GM12878 (cell line): Measurements from ENCODE around the gene AKT3. TPM values are rescaled to one million over a fixed set of nuclear protein-coding genes. Genes with fewer than 3 reads are reported as not detected.
A peak's percentile ranks its signal among the peaks of the same experiment; 100 is the strongest.

Experiments used
- ASH2L ChIP-seq: fragments of 300-600, 200-600 bp; sonication (generic); IDR thresholded peaks from 2 replicates; pipeline ENCODE4 v1.6.1; 2017; ENCODE audit warnings: low read depth, mild to moderate bottlenecking, borderline replicate concordance
- ATF3 ChIP-seq: IDR thresholded peaks from 2 replicates; pipeline ENCODE4 v1.6.1; 2011; ENCODE audit warnings: low read depth, mild to moderate bottlenecking, low read length, moderate library complexity, borderline replicate concordance; ENCODE audit errors: extremely low read depth
- CHD1 ChIP-seq: IDR thresholded peaks from 2 replicates; pipeline ENCODE4 v1.6.1; 2012; ENCODE audit warnings: low read depth, low read length, improper control_type of control experiment
- E4F1 ChIP-seq: fragments of 450-650 bp; IDR thresholded peaks from 2 replicates; pipeline ENCODE4 v1.6.1; 2018; ENCODE audit warnings: borderline replicate concordance, mild to moderate bottlenecking; ENCODE audit not compliant: partially characterized antibody
- EZH2 ChIP-seq: IDR thresholded peaks from 2 replicates; pipeline ENCODE4 v1.6.1; 2012; ENCODE audit warnings: low read depth, mild to moderate bottlenecking, control low read depth, inconsistent platforms, low read length, borderline replicate concordance; ENCODE audit not compliant: control insufficient read depth
- IKZF1 ChIP-seq: fragments of 450-650 bp; conservative IDR thresholded peaks from 2 replicates; pipeline ENCODE4 v1.6.1; 2017; ENCODE audit warnings: antibody characterized with exemption, mild to moderate bottlenecking
- MTA3 ChIP-seq: IDR thresholded peaks from 2 replicates; pipeline ENCODE4 v1.6.1; 2012; ENCODE audit warnings: low read length, inconsistent platforms, borderline replicate concordance
- PAX5 ChIP-seq: IDR thresholded peaks from 2 replicates; pipeline ENCODE4 v1.6.1; 2011; ENCODE audit warnings: low read depth, low read length, borderline replicate concordance
- POLR2AphosphoS5 ChIP-seq: IDR thresholded peaks from 2 replicates; pipeline ENCODE4 v1.6.1; 2011; ENCODE audit warnings: mild to moderate bottlenecking, low read length, inconsistent platforms
- PRDM15 ChIP-seq: fragments of 450-650 bp; formaldehyde crosslinking; IDR thresholded peaks from 2 replicates; pipeline ENCODE4 v1.4.0; 2020; ENCODE audit warnings: mild to moderate bottlenecking, moderate library complexity
- RAD21 ChIP-seq: IDR thresholded peaks from 2 replicates; pipeline ENCODE4 v1.6.1; 2011; ENCODE audit warnings: mild to moderate bottlenecking, low read depth, low read length, moderate library complexity; ENCODE audit not compliant: insufficient read depth
- SKIL ChIP-seq: fragments of 450-650 bp; IDR thresholded peaks from 2 replicates; pipeline ENCODE4 v1.6.1; 2017; ENCODE audit warnings: mild to moderate bottlenecking, low read depth, inconsistent platforms; ENCODE audit not compliant: poor library complexity, severe bottlenecking
- SMAD5 ChIP-seq: IDR thresholded peaks from 2 replicates; pipeline ENCODE4 v1.6.1; 2016; ENCODE audit warnings: antibody characterized with exemption, low read depth
- SPI1 ChIP-seq: IDR thresholded peaks from 2 replicates; pipeline ENCODE4 v1.6.1; 2011; ENCODE audit warnings: low read depth, mild to moderate bottlenecking, low read length, moderate library complexity, borderline replicate concordance; ENCODE audit not compliant: insufficient read depth
- TBL1XR1 ChIP-seq: IDR thresholded peaks from 2 replicates; pipeline ENCODE4 v1.6.1; 2012; ENCODE audit warnings: low read depth, low read length, improper control_type of control experiment
- ZBED1 ChIP-seq: IDR thresholded peaks from 2 replicates; pipeline ENCODE4 v1.6.1; 2016; ENCODE audit warnings: borderline replicate concordance
- ZBTB4 ChIP-seq: fragments of 450-650 bp; formaldehyde crosslinking; IDR thresholded peaks from 2 replicates; pipeline ENCODE4 v1.4.0; 2022; ENCODE audit warnings: mild to moderate bottlenecking, moderate library complexity
- polyA plus RNA-seq, 11 experiments: library from polyadenylated mRNA; depleted of rRNA in 4 of 11; unstranded in 6 of 11; stranded (reverse) in 5 of 11; fragments of >200 nt; fragmentation: Nextera tagmentation in 4 of 11; fragmentation: Illumina TruSeq in 1 of 11; extraction: Ambion mirVana in 4 of 11; extraction: Trizol in 1 of 11; gene quantifications; 1 replicate in 1 of 11; 2 replicates in 10 of 11; pipeline versions ENCODE4 v1.2.1 to v1.2.3, GENCODE V29; 2011 to 2016; ENCODE audit warnings: inconsistent platforms in 2 of 11, missing spikeins in 2 of 11, low read depth in 1 of 11
- total RNA-seq, 4 experiments: library from RNA; depleted of rRNA in 3 of 4; stranded (reverse); fragments of >200 nt in 3 of 4; fragmentation: Illumina TruSeq in 1 of 4; extraction: Trizol in 1 of 4; gene quantifications; 2 replicates each; pipeline versions ENCODE4 v1.2.1 to v1.2.3, GENCODE V29; 2013 to 2021

AKT3 gene
- total and polyA plus RNA-seq, 10 of the 15 experiments (the other 5 are each of a cell fraction or from before 2014, with no cell fraction given), result 0.03 to 0.56 (median 0.19) TPM

DNA sequence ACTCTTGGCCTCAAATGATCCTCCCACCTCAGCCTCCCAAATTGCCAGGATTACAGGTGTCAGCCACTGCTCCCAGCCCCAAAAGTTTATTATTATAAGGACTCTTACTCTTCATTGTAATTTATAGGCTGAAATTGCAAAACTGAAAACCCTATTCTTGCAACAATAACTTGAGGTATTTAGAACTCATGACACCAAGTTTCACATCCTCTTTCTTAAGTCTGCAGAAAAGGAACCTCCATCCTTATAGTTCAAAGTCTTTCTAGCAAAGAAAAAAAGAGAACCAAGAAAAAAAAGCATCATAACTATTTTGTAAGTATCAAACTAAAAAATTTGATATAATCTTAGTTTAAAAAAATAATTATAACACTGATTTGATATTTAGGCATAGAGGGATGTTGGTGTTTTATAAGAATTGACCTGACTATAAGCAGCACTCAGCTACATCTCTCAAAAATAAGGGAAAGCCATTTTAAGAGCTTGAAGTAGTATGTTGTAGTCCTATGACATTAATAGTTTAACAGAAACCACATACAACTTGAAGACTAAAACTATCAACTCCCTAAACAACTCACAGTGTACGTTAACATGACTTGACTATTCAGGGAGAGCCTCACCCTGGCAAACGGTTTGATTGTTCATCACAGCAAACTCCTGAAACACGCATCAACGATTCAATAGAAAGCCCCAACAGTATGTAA is 122.4 kb downstream of the AKT3 start (continued):
- TF ChIP-seq E4F1, result no peak
- peak; percentile 64 for TF ChIP-seq SKIL
- TF ChIP-seq CHD1, result no peak
- 0 out of 2 replicates have a peak, but pooled peaks have one; percentile 27 for TF ChIP-seq ASH2L
- TF ChIP-seq IKZF1, result peak; percentile 22; the same call in 1 of the 2 replicates
- TF ChIP-seq SPI1, result peak; percentile 97
- no peak for TF ChIP-seq ZBTB4 (CRISPR knock-in tag)
- TF ChIP-seq ATF3, result no peak
- no peak for TF ChIP-seq PAX5
- no peak for TF ChIP-seq SMAD5
- no peak for TF ChIP-seq PRDM15
- TF ChIP-seq POLR2AphosphoS5, result no peak
- TF ChIP-seq ZBED1, result no peak
- no peak for TF ChIP-seq RAD21
- TF ChIP-seq MTA3, result 0 out of 2 replicates have a peak, but pooled peaks have one; percentile 3
- no peak for TF ChIP-seq EZH2
- TF ChIP-seq TBL1XR1, result no peak
